GM23338 (cell line): Measurements from ENCODE around the gene PLEKHD1. TPM values are rescaled to one million over a fixed set of nuclear protein-coding genes. Genes with fewer than 3 reads are reported as not detected.

ENCODE experiments used
- ATAC-seq: fragments of 200-7000 bp; cut with Tn5 transposase; 3 replicates; pipeline ENCODE4 v1.9.1; 2020
- DNase-seq: peaks from one replicate; pipeline ENCODE4 v3.0.0-alpha.2; 2015; ENCODE audit warnings: low spot score
- H2AFZ ChIP-seq: fragments of 200-600 bp; sonication (generic); 2 replicates; pipeline ENCODE4 v1.8.0; 2016; ENCODE audit warnings: antibody characterized with exemption, mild to moderate bottlenecking, moderate library complexity
- H3F3A ChIP-seq: fragments of 200-600 bp; sonication (generic); replicated peaks from 2 replicates; pipeline ENCODE4 v1.8.0; 2017; ENCODE audit warnings: antibody characterized with exemption, mixed run types, low read depth
- H3K27ac ChIP-seq: fragments of 200-600 bp; sonication (generic); 2 replicates; pipeline ENCODE4 v1.6.1; 2016; ENCODE audit warnings: low read depth
- H3K27me3 ChIP-seq: fragments of 200-600 bp; sonication (generic); 2 replicates; pipeline ENCODE4 v1.8.0; 2016; ENCODE audit warnings: mild to moderate bottlenecking, mixed run types, moderate library complexity; ENCODE audit not compliant: insufficient read depth
- H3K36me3 ChIP-seq: fragments of 200-600 bp; sonication (generic); 2 replicates; pipeline ENCODE4 v1.8.0; 2016; ENCODE audit warnings: mild to moderate bottlenecking; ENCODE audit not compliant: insufficient read depth
- H3K4me1 ChIP-seq: fragments of 200-600 bp; sonication (generic); 2 replicates; pipeline ENCODE4 v1.8.0; 2016; ENCODE audit warnings: mild to moderate bottlenecking, moderate library complexity; ENCODE audit not compliant: insufficient read depth
- H3K4me2 ChIP-seq: fragments of 200-600 bp; sonication (generic); 2 replicates; pipeline ENCODE4 v1.7.1; 2017; ENCODE audit warnings: mixed run types
- H3K4me3 ChIP-seq: fragments of 200-600 bp; sonication (generic); 2 replicates; pipeline ENCODE4 v1.6.1; 2016; ENCODE audit warnings: mixed run types
- H3K79me2 ChIP-seq: fragments of 200-600 bp; sonication (generic); replicated peaks from 2 replicates; pipeline ENCODE4 v1.8.0; 2017; ENCODE audit warnings: mild to moderate bottlenecking; ENCODE audit not compliant: insufficient read depth
- H3K9me2 ChIP-seq: fragments of 200-600 bp; sonication (generic); 2 replicates; pipeline ENCODE4 v1.8.0; 2017; ENCODE audit not compliant: insufficient read depth
- H4K20me1 ChIP-seq: fragments of 200-600 bp; sonication (generic); replicated peaks from 2 replicates; pipeline ENCODE4 v1.8.0; 2017; ENCODE audit warnings: mild to moderate bottlenecking; ENCODE audit not compliant: insufficient read depth
- H3K27ac Mint-ChIP-seq: 2 replicates; pipeline ENCODE4 v1.8.0; 2020; ENCODE audit warnings: inconsistent platforms, mild to moderate bottlenecking, moderate library complexity, mixed read lengths
- H3K27me3 Mint-ChIP-seq: 3 replicates; pipeline ENCODE4 v1.8.0; 2022; ENCODE audit warnings: low read depth, mild to moderate bottlenecking, moderate library complexity, mixed read lengths, inconsistent platforms; ENCODE audit not compliant: insufficient read depth, poor library complexity
- H3K36me3 Mint-ChIP-seq: 3 replicates; pipeline ENCODE4 v1.8.0; 2021; ENCODE audit warnings: low read depth, mild to moderate bottlenecking, inconsistent platforms, moderate library complexity, mixed read lengths
- H3K4me1 Mint-ChIP-seq: 3 replicates; pipeline ENCODE4 v1.8.0; 2020; ENCODE audit warnings: mild to moderate bottlenecking, inconsistent platforms, mixed read lengths
- H3K4me3 Mint-ChIP-seq: 3 replicates; pipeline ENCODE4 v1.8.0; 2021; ENCODE audit warnings: moderate library complexity, mild to moderate bottlenecking, inconsistent platforms, mixed read lengths
- H3K9me3 Mint-ChIP-seq: 3 replicates; pipeline ENCODE4 v1.8.0; 2020; ENCODE audit warnings: moderate library complexity, mild to moderate bottlenecking, inconsistent platforms, mixed read lengths
- CREB1 ChIP-seq: fragments of 250-450 bp; sonication (Bioruptor Pico); IDR thresholded peaks from 2 replicates; pipeline ENCODE4 v1.5.0; 2020; ENCODE audit warnings: low read depth, mild to moderate bottlenecking, moderate library complexity
- EZH2 ChIP-seq: fragments of 200-600 bp; sonication (generic); IDR thresholded peaks from one replicate; pipeline ENCODE4 v1.8.0; 2017; ENCODE audit warnings: antibody characterized with exemption, mild to moderate bottlenecking, low read depth; ENCODE audit not compliant: unreplicated experiment
- EZH2phosphoT487 ChIP-seq: fragments of 200-600 bp; sonication (generic); IDR thresholded peaks from one replicate; pipeline ENCODE4 v1.8.1; 2018; ENCODE audit warnings: antibody characterized with exemption; ENCODE audit not compliant: unreplicated experiment
- JUNB ChIP-seq: IDR thresholded peaks from one replicate; pipeline ENCODE4 v1.6.1; 2016; ENCODE audit warnings: antibody characterized with exemption; ENCODE audit not compliant: unreplicated experiment
- NANOG ChIP-seq: IDR thresholded peaks from 2 replicates; pipeline ENCODE4 v1.6.1; 2016; ENCODE audit warnings: antibody characterized with exemption, borderline replicate concordance
- POLR2AphosphoS5 ChIP-seq: IDR thresholded peaks from 2 replicates; pipeline ENCODE4 v1.6.1; 2016; ENCODE audit warnings: antibody characterized with exemption, low read depth
- STAT1 ChIP-seq: IDR thresholded peaks from one replicate; pipeline ENCODE4 v1.6.1; 2016; ENCODE audit warnings: antibody characterized with exemption; ENCODE audit not compliant: unreplicated experiment
- ZNF114 ChIP-seq: fragments of 250-450 bp; sonication (Bioruptor Pico); IDR thresholded peaks from 2 replicates; pipeline ENCODE4 v1.5.0; 2020; ENCODE audit warnings: mild to moderate bottlenecking, moderate library complexity
- ZNF331 ChIP-seq: fragments of 250-450 bp; sonication (Bioruptor Pico); IDR thresholded peaks from 2 replicates; pipeline ENCODE4 v1.5.0; 2020; ENCODE audit warnings: low read depth, mild to moderate bottlenecking, moderate library complexity
- polyA plus RNA-seq: library from polyadenylated mRNA; unstranded; fragments of >200 nt; fragmentation: Nextera tagmentation; extraction: Ambion mirVana; gene quantifications from 2 replicates; pipeline ENCODE4 v1.2.1, GENCODE V29; 2016
- total RNA-seq: library from RNA; depleted of rRNA; stranded (reverse); fragments of >200 nt; shearing (Covaris generic); gene quantifications from 2 replicates; pipeline ENCODE4 v1.2.3, GENCODE V29; 2014
- TF ChIP-seq, protein P1 (sequence below): fragments of 250-450 bp; sonication (Bioruptor Pico); IDR thresholded peaks from 2 replicates; pipeline ENCODE4 v1.5.0; 2020; ENCODE audit warnings: mild to moderate bottlenecking, moderate library complexity
- TF ChIP-seq, protein P2 (sequence below), 2 experiments: fragments of 200-600 bp in 1 of 2; sonication (generic) in 1 of 2; conservative IDR thresholded peaks; 2 replicates each; pipeline versions ENCODE4 v1.5.1 to v1.6.1; 2016 to 2017; ENCODE audit warnings: antibody characterized with exemption in 2 of 2, low read depth in 2 of 2, mild to moderate bottlenecking in 2 of 2, moderate library complexity in 1 of 2
- TF ChIP-seq, protein P3 (sequence below): IDR thresholded peaks from 2 replicates; pipeline ENCODE4 v1.6.1; 2016; ENCODE audit warnings: antibody characterized with exemption

The PLEKHD1 gene
- total and polyA plus RNA-seq, 2 experiments from 2014 or later: 0.19 to 0.28 TPM

DNA sequence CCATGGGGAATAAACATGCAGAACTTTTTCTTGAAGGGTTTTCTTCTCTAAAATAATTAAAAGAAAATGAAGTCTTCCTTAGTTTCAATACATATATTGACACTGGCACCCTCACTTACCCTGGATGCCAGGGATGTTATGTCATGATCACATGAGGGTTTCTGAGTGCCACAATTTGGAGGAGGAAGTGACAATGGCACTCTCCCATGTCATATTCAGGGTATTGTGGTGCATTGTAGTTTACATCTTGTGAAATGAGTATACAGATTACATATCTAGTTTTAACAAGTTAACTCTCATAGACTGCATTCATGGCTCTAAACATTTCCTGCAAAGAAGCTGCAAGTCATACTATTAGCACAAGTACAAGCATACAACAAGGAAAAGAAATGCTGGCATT, 52.4 kb downstream of the PLEKHD1 start:
- Histone ChIP-seq H2AFZ (no peak overlapping the region), H3K36me3 (no peaks in the 10 kb centered on the region), H3K79me2 (no peaks in the 10 kb centered on the region), H3K4me1 (no peaks in the 10 kb centered on the region), H3K4me3 (no peak overlapping the region), H4K20me1 (no peaks in the 10 kb centered on the region), H3K27me3 (no peaks in the 10 kb centered on the region), H3K4me2 (no peak overlapping the region), H3K27ac (no peak overlapping the region), H3F3A (no peaks in the 10 kb centered on the region), H3K9me2 (no peaks in the 10 kb centered on the region)
- Mint-ChIP-seq H3K4me1 (no peaks in the 10 kb centered on the region), H3K4me3 (no peak overlapping the region), H3K36me3 (no peaks in the 10 kb centered on the region), H3K27me3 (peaks cover 2% of the 10 kb centered on the region), H3K27ac (no peak overlapping the region), H3K9me3 (no peaks in the 10 kb centered on the region)
- DNase-seq (no peak), ATAC-seq (no peak)
- TF ChIP-seq EZH2: no peak
- TF ChIP-seq ZNF114 (CRISPR knock-in tag): no peak
- no peak for TF ChIP-seq NANOG

DNA sequence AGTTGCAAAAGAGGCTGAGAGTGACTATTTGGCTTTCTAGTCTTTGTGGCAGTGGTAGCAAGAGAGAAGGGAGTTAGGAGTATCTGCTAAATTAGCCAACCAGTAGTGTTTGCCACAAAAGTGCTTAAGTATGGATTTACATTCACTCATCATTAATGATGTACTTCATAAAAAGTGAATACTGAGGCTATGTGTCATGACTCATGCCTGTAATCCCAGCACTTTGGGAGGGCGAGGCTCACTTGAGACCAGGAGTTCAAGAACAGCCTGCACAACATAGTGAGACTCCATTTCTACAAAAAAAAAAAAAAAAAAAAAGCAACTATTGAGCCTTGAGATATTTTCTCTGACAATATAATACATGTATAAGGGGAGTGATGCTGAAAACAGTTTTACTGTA, 53.4 kb downstream of the PLEKHD1 start:
- no peaks in the 10 kb centered on the region for H3K4me1 ChIP-seq
- H3K9me3 Mint-ChIP-seq: no peaks in the 10 kb centered on the region
- H3K36me3 ChIP-seq: no peaks in the 10 kb centered on the region
- no peaks in the 10 kb centered on the region for H3K79me2 ChIP-seq
- no peak overlapping the region for H3K4me3 ChIP-seq
- ATAC-seq (no peak), DNase-seq (no peak)
- TF ChIP-seq NANOG (no peak), ZNF114 (CRISPR knock-in tag) (no peak), POLR2AphosphoS5 (no peak), EZH2 (no peak), STAT1 (no peak), JUNB (no peak), EZH2phosphoT487 (no peak), CREB1 (CRISPR knock-in tag) (no peak), ZNF331 (CRISPR knock-in tag) (no peak)
- TF ChIP-seq, protein P1, sequence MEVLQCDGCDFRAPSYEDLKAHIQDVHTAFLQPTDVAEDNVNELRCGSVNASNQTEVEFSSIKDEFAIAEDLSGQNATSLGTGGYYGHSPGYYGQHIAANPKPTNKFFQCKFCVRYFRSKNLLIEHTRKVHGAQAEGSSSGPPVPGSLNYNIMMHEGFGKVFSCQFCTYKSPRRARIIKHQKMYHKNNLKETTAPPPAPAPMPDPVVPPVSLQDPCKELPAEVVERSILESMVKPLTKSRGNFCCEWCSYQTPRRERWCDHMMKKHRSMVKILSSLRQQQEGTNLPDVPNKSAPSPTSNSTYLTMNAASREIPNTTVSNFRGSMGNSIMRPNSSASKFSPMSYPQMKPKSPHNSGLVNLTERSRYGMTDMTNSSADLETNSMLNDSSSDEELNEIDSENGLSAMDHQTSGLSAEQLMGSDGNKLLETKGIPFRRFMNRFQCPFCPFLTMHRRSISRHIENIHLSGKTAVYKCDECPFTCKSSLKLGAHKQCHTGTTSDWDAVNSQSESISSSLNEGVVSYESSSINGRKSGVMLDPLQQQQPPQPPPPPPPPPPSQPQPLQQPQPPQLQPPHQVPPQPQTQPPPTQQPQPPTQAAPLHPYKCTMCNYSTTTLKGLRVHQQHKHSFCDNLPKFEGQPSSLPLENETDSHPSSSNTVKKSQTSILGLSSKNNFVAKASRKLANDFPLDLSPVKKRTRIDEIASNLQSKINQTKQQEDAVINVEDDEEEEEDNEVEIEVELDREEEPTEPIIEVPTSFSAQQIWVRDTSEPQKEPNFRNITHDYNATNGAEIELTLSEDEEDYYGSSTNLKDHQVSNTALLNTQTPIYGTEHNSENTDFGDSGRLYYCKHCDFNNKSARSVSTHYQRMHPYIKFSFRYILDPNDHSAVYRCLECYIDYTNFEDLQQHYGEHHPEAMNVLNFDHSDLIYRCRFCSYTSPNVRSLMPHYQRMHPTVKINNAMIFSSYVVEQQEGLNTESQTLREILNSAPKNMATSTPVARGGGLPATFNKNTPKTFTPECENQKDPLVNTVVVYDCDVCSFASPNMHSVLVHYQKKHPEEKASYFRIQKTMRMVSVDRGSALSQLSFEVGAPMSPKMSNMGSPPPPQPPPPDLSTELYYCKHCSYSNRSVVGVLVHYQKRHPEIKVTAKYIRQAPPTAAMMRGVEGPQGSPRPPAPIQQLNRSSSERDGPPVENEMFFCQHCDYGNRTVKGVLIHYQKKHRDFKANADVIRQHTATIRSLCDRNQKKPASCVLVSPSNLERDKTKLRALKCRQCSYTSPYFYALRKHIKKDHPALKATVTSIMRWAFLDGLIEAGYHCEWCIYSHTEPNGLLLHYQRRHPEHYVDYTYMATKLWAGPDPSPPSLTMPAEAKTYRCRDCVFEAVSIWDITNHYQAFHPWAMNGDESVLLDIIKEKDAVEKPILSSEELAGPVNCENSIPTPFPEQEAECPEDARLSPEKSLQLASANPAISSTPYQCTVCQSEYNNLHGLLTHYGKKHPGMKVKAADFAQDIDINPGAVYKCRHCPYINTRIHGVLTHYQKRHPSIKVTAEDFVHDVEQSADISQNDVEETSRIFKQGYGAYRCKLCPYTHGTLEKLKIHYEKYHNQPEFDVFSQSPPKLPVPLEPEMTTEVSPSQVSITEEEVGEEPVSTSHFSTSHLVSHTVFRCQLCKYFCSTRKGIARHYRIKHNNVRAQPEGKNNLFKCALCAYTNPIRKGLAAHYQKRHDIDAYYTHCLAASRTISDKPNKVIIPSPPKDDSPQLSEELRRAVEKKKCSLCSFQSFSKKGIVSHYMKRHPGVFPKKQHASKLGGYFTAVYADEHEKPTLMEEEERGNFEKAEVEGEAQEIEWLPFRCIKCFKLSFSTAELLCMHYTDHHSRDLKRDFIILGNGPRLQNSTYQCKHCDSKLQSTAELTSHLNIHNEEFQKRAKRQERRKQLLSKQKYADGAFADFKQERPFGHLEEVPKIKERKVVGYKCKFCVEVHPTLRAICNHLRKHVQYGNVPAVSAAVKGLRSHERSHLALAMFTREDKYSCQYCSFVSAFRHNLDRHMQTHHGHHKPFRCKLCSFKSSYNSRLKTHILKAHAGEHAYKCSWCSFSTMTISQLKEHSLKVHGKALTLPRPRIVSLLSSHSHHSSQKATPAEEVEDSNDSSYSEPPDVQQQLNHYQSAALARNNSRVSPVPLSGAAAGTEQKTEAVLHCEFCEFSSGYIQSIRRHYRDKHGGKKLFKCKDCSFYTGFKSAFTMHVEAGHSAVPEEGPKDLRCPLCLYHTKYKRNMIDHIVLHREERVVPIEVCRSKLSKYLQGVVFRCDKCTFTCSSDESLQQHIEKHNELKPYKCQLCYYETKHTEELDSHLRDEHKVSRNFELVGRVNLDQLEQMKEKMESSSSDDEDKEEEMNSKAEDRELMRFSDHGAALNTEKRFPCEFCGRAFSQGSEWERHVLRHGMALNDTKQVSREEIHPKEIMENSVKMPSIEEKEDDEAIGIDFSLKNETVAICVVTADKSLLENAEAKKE (CRISPR knock-in tag): no peak
- TF ChIP-seq, protein P2, sequence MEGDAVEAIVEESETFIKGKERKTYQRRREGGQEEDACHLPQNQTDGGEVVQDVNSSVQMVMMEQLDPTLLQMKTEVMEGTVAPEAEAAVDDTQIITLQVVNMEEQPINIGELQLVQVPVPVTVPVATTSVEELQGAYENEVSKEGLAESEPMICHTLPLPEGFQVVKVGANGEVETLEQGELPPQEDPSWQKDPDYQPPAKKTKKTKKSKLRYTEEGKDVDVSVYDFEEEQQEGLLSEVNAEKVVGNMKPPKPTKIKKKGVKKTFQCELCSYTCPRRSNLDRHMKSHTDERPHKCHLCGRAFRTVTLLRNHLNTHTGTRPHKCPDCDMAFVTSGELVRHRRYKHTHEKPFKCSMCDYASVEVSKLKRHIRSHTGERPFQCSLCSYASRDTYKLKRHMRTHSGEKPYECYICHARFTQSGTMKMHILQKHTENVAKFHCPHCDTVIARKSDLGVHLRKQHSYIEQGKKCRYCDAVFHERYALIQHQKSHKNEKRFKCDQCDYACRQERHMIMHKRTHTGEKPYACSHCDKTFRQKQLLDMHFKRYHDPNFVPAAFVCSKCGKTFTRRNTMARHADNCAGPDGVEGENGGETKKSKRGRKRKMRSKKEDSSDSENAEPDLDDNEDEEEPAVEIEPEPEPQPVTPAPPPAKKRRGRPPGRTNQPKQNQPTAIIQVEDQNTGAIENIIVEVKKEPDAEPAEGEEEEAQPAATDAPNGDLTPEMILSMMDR (conservative IDR thresholded peaks at IDR 0.05; ENCODE audit: low read depth in 2 of 2): no peak
- TF ChIP-seq, protein P3, sequence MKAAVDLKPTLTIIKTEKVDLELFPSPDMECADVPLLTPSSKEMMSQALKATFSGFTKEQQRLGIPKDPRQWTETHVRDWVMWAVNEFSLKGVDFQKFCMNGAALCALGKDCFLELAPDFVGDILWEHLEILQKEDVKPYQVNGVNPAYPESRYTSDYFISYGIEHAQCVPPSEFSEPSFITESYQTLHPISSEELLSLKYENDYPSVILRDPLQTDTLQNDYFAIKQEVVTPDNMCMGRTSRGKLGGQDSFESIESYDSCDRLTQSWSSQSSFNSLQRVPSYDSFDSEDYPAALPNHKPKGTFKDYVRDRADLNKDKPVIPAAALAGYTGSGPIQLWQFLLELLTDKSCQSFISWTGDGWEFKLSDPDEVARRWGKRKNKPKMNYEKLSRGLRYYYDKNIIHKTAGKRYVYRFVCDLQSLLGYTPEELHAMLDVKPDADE: no peak
- no peak overlapping the region for H3K27ac Mint-ChIP-seq
- H3F3A ChIP-seq: no peaks in the 10 kb centered on the region
- no peaks in the 10 kb centered on the region for H4K20me1 ChIP-seq
- H3K4me3 Mint-ChIP-seq: no peak overlapping the region
- H3K9me2 ChIP-seq: no peaks in the 10 kb centered on the region
- H3K27ac ChIP-seq: no peak overlapping the region
- H2AFZ ChIP-seq: no peak overlapping the region
- H3K36me3 Mint-ChIP-seq: no peaks in the 10 kb centered on the region
- no peaks in the 10 kb centered on the region for H3K4me1 Mint-ChIP-seq
- no peaks in the 10 kb centered on the region for H3K27me3 ChIP-seq
- H3K4me2 ChIP-seq: no peak overlapping the region
- peaks cover 2% of the 10 kb centered on the region for H3K27me3 Mint-ChIP-seq
